A673 (cell line): ENCODE measurements around the gene MSH6.

Experiments
- EZH2 ChIP-seq: fragments of 200-600 bp; sonication (generic); IDR thresholded peaks from 2 replicates; pipeline ENCODE4 v1.6.1; 2017; ENCODE audit warnings: borderline replicate concordance, low read depth, mild to moderate bottlenecking, mixed read lengths, antibody characterized with exemption, low read length; ENCODE audit not compliant: poor library complexity, severe bottlenecking
- TF ChIP-seq, protein P1 (sequence below): fragments of 300-800, 200-600 bp; sonication (generic); conservative IDR thresholded peaks from 2 replicates; pipeline ENCODE4 v1.5.1; 2017; ENCODE audit warnings: low read depth, mild to moderate bottlenecking, antibody characterized with exemption, low read length, moderate library complexity, mixed read lengths

DNA sequence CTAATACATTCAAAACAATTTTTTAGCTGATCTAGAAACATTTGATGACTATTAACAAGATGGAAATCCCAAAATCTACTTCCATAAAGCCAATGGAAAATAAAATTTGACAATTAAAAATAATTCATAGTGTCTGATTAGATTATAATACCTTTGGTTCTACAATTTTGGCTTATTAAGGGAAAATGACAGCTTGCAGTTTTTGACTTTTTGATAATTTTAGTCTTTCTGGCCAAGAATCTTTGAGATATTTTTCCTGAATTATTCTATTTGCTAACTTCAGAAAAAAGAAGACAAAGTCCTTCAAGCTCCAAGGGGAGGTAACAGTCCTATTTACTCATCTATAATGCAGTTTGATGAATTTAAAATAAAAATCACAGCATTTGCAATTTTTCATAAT lies 39.6 kb downstream of the MSH6 start:
- TF ChIP-seq, protein P1, sequence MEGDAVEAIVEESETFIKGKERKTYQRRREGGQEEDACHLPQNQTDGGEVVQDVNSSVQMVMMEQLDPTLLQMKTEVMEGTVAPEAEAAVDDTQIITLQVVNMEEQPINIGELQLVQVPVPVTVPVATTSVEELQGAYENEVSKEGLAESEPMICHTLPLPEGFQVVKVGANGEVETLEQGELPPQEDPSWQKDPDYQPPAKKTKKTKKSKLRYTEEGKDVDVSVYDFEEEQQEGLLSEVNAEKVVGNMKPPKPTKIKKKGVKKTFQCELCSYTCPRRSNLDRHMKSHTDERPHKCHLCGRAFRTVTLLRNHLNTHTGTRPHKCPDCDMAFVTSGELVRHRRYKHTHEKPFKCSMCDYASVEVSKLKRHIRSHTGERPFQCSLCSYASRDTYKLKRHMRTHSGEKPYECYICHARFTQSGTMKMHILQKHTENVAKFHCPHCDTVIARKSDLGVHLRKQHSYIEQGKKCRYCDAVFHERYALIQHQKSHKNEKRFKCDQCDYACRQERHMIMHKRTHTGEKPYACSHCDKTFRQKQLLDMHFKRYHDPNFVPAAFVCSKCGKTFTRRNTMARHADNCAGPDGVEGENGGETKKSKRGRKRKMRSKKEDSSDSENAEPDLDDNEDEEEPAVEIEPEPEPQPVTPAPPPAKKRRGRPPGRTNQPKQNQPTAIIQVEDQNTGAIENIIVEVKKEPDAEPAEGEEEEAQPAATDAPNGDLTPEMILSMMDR = no peak
- TF ChIP-seq EZH2 = no peak
